GM12874 (cell line): ENCODE data around the gene DNASE1L3.

Source experiments
- TF ChIP-seq, protein P1 (sequence below): IDR thresholded peaks from 2 replicates; pipeline ENCODE4 v1.5.1; 2011; ENCODE audit warnings: low read depth, mild to moderate bottlenecking, control low read depth, low read length, moderate library complexity; ENCODE audit not compliant: insufficient read depth

The DNASE1L3 gene

GRCh38 chr3:58179235-58180098 is 31.3 kb downstream of the DNASE1L3 start:
- TF ChIP-seq, protein P1, sequence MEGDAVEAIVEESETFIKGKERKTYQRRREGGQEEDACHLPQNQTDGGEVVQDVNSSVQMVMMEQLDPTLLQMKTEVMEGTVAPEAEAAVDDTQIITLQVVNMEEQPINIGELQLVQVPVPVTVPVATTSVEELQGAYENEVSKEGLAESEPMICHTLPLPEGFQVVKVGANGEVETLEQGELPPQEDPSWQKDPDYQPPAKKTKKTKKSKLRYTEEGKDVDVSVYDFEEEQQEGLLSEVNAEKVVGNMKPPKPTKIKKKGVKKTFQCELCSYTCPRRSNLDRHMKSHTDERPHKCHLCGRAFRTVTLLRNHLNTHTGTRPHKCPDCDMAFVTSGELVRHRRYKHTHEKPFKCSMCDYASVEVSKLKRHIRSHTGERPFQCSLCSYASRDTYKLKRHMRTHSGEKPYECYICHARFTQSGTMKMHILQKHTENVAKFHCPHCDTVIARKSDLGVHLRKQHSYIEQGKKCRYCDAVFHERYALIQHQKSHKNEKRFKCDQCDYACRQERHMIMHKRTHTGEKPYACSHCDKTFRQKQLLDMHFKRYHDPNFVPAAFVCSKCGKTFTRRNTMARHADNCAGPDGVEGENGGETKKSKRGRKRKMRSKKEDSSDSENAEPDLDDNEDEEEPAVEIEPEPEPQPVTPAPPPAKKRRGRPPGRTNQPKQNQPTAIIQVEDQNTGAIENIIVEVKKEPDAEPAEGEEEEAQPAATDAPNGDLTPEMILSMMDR = no peak

DNA sequence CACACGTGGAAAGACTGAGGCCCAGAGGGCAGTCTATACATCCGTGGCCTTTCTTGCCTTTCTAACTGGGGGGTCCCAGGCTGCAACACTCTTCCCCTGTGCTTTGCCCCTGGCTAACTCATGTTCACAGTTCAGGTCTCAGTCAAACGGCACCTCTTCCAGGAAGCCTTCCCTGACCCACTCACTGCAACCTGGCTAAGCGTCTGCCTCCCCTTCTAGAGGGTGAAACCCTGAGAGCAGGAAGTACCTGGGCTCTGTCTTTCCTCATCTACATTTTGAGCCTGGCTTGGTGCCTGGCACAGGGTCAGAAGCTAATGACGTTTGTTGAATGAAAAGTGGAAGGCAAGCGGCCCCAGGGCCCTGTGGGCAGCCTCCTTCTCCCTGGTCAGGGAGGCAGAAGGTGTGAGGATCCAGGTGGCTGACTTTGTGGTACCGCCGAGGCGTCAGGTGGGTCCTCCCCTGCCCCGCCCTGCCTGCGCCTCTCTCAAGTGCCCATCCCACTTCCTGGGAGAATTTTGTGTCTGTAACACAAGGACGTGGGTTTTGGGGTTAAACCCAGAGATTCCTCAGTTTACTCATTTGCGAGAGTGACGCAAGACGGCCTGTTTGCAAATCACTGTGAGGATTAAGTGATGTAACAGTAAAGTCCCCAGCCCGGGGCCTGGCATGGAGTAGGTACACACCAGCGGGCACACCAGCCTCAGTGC is 32.1 kb downstream of the DNASE1L3 start:
- TF ChIP-seq, protein P1 = no peak

GRCh38 chr3:58177747-58178527 is 32.8 kb downstream of the DNASE1L3 start:
- TF ChIP-seq, protein P1 = peak; percentile 96

GRCh38 chr3:58176827-58177489 is 33.8 kb downstream of the DNASE1L3 start:
- TF ChIP-seq, protein P1 = no peak

- TF ChIP-seq, protein P1 = no peak
Observed at GRCh38 chr3:58176185-58176530, 34.6 kb downstream of the DNASE1L3 start.

GRCh38 chr3:58175437-58176184 is 35.2 kb downstream of the DNASE1L3 start:
- TF ChIP-seq, protein P1 = no peak
